Superior temporal gyrus (tissue), 1 donor: ENCODE data around the gene PGR.
"Not testable (repeated sequence)": the region's sequence is repeated elsewhere in the genome, so short reads cannot be mapped to it uniquely, and the experiment has no call there.

Experiments
- DNase-seq: peaks from one replicate; pipeline ENCODE4 v3.0.0-alpha.2; 2016; ENCODE audit errors: extremely low spot score

Gene PGR

GRCh38 chr11:101082813-101083212 lies 46.8 kb downstream of the PGR start:
- DNase-seq, result no peak

DNA sequence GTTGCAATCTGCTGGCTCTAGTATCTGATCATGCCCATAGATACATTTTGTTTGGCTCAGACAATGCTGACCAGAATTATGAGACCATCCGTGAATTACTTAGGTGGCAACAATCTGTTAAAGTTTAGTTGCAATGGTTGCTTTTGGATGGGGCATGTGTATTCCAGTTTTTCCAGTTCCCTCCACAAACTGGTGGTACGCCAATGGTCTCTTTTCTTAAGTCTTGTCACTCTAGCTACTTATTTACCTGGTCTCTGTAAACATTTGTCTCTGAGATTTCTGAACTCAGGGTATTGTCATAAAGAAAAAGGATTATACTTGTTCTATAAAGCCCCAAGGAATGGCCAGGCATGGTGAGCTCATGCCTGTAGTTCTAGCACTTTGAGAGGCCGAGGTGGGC lies 65.9 kb downstream of the PGR start:
- no peak for DNase-seq

DNA sequence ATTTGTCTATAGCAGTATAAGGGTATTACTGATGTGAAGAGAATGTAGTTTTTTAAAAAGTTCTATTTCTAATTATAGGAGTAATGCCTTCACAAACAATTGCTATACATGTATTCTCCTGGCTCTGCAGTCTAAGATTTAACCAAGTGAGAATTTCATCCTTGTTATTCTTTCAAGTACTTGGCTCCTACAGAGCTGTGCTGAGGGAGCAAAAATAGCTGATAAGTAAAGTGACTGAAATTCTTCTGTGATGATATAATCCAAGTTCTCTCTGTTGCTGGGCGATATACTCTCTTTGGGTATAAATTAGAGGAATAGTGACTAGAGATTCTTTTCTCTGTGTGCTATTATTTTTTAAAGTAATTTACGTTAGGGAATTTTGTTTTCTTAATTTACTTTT lies 68.0 kb downstream of the PGR start:
- no peak for DNase-seq

- DNase-seq, result no peak
Observed at GRCh38 chr11:101059331-101059730, 70.3 kb downstream of the PGR start.

GRCh38 chr11:101053492-101053891 lies 76.1 kb downstream of the PGR start:
- DNase-seq, result no peak

DNA sequence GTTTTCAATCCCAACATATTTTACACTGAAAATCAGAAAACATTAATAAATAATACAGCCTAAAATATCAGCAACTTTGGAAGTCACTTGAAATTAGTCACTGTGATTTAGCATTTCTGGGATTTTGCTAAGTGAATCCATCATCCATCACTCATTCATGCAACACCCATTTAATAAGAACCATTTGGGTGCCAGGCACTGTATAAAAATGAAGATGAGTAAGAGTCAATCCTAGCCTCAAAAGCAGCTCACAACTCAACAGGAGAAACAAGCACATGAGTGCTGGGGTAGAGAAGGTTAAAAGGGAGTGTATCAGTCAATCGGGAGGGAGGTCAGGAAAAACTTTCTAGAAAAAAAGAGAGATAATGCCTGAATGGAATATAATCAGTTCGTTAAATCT lies 77.9 kb downstream of the PGR start:
- DNase-seq, result no peak

DNA sequence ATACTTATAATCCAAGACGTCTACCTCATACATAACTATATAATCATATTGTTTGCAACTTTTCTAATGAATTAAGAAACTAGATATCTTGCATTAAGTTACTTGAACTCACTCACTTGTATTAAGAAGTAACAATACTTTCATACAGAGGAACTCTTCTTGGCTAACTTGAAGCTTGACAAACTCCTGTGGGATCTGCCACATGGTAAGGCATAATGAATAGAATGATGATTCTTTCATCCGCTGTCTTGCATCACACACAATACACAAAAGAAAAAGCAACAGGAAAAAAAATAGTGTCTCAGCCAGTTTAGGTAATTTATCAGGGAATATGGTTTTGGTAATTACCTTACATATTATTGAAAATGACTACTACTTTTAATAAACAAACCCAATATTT lies 79.8 kb downstream of the PGR start:
- DNase-seq, result no peak

DNA sequence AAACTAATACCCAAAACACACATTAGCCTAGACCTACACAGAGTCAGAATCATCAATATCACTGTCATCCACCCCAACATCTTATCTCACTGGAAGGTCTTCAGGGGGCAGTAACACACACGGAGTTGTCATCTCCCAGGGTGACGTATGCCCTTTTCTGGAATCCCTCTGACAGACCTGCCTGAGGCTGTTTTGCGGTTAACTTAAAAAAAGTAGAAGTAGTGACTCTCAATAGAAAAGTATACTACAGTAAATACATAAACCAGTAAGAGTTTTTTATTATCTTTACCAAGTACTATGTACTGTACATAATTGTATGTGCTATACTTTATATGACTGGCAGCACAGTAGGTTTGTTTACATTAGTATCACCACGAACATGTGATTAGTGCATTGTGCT lies 80.5 kb downstream of the PGR start:
- DNase-seq, result no peak

GRCh38 chr11:101048479-101048878 lies 81.1 kb downstream of the PGR start:
- DNase-seq, result no peak

DNA sequence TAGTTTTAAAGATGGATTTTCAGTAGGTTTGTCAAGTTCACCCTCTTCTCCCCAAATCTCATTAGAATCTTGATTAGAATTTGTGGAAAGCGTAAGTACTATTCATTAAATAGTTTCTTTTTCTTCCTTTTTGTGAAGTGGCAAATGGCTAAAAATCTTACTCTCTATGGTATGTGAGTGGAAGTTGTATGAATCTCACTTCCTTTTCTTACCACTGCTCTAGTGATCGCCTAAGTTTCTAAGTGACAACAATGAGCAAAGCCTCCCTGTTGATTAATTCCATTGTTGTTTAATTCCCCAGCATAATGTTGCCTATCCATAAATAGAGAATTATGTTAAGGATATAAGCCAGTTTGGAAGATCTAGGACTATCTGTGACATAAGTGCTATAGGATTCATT lies 82.7 kb downstream of the PGR start:
- no peak for DNase-seq

- no peak for DNase-seq
Observed at GRCh38 chr11:101045415-101045814, 84.2 kb downstream of the PGR start.

DNA sequence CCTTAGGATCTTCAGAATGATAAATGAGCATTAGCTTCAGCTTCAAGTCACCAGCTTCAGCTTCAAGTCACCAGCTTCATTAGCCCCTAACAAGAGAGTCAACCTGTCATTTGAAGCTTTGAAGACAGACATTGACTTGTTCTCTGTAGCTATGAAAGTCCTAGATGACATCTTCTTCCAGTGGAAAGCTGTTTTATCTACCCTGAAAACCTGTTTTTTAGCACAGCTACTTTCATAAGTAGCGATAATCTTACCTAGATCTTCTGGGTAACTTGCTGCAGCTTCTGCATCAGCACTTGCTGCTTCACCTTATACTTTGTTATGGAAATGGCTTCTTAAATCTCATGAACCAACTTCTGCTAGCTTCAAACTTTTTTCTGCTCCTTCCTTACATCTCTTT lies 85.7 kb downstream of the PGR start:
- DNase-seq, result no peak

DNA sequence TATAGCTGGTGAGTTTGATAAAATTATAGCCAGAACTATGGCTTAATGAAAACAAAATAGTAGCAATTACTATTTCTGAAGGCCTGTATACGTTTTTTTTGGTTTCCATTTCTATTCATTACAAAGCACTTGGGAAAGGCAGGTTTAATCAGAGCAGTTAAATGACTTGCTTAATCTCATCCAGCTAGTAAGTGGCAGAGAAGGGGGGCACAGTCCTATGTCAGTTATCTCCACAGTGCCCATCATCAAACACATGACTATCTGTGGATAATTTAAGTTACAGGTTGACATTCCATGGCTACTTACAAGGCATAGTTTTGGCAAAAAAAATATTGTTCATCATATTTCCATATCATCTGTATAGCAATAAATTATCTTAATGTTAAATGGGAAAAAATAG lies 93.7 kb downstream of the PGR start:
- DNase-seq, result no peak

DNA sequence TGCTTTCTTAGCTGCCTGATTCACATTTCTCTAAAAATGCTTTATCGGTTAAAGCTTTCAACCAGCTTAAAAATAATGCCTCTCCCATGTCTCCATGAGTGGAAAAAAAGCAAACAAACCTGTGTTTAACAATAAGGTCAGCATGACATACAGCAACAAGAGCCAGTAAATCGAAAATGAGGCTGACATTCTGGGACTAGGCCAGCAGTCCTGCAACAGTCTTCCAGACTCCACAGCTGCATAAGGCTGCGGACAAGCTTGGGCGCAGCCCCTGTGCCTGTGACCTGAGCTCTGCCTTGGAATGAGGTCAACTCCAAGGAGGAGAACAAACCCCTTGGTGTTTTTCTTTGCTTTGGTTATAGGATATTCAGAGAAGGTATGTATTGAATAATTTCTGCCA lies 95.5 kb downstream of the PGR start:
- no peak for DNase-seq

- no peak for DNase-seq
Observed at GRCh38 chr11:101032991-101033390, 96.6 kb downstream of the PGR start.

DNA sequence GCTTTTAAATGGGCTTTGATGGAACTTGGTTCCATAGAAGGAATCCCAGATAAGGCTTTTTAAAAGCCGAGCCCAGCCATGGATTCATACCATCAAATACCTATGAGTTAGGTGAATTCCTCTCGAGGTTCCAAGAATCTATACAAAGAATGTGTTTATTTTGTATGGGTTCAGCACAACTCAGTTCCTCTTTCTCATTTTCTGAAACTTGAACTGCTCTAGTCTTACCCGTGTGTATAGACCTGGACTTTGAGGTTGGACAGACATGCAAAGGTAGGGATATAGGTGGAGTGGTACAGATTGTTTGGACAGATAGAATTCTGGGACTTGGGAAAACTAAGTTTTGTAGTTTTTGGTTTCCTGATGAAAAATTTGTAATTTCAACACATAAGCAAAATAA lies 97.9 kb downstream of the PGR start:
- DNase-seq, result no peak

DNA sequence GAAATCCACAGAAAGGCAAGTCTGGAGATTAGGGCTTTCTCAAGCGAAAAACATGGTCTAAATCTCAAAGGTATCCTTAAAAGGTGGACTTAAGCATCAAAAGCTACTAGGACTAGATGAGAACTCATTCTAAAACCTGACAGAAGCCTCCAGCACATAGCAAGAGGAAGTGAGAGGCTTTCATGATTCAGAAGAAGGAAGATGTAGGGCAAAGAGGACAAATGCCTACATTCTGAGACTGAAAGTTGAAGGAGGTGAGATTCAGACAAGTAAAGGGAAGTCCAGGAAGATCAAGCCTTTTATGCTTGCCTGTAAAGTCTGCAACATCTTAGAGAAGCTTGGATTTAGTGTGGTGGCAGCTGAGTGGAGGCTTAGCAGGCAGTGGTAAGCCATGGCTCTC lies 98.9 kb downstream of the PGR start:
- no peak for DNase-seq

DNA sequence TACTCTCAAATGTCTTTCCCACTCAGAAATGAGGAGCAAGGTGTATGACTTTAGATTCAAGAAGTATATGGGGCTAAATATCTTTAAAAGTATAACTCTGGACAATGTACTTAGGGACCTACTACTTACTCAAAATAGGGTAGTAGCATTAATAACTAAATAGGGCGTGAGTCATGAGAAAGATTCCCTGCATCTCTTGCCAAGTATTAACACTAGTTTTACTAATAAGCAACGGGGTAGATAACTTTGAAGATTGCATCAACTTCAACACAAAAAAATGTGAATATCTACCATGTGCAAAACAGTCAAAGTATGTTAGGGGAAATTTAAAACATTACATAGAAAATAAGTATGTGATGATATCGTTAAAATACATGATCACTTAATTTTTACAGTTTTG lies 99.6 kb downstream of the PGR start:
- DNase-seq, result no peak

DNA sequence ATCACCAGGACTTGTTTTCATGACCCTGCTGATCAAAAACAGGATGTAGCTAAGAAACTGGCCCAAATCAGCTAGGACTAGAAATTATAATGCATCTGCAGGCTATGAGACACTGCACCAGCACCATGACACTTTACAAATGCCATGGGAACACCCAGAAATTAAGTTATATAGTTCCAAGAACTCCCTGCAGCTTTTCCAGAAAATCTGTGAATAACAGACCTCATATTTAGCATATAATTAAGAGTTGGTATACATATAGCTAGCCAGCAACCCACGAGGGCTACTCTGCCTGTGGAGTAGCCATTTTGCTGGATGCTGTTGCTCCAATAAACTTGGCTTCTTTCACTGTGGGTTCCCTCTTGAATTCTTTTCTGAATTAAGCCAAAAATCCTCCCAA lies 101.0 kb downstream of the PGR start:
- DNase-seq, result no peak

- DNase-seq, result no peak
Observed at GRCh38 chr11:101022256-101022655, 107.4 kb downstream of the PGR start.

GRCh38 chr11:101019870-101020269 lies 109.7 kb downstream of the PGR start:
- no peak for DNase-seq

DNA sequence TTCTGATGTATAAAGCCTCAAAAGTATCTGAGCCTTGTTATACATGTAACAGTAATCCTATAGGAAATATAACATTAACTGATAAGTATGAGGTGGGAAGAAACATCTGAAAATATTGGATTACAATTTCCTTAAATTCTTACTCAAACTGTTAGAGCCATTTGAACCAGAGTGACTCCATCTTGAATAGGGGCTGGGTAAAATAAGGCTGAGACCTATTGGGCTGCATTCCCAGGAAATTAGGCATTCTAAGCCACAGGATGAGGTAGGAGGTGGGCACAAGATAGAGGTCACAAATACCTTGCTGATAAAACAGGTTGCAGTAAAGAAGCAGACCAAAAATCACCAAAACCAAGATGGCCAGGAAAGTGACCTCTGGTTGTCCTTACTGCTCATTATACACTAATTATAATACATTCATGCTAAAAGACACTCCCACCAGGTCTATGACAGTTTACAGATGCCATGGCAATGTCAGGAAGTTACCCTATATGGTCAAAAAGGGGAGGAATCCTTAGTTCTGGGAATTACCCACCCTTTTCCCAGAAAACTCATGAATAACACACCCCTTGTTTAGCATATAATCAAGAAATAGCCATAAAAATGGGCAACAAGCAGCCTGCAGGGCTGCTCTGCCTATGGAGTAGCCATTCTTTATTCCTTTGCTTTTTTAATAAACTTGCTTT lies 114.9 kb downstream of the PGR start:
- DNase-seq, result no peak

DNA sequence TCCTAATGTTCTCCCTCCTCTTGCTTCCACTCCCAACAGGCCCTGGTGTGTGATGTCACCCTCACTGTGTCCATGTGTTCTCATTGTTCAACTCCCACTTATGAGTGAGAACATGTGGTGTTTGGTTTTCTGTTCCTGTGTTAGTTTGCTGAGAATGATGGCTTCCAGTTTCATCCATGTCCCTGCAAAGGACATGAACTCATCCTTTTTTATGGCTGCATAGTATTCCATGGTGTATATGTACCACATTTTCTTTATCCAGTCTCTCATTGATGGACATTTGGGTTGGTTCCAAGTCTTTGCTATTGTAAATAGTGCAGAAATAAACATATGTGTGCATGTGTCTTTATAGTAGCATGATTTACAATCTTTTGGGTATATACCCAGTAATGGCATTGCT lies 115.9 kb downstream of the PGR start:
- not testable (repeated sequence) for DNase-seq

DNA sequence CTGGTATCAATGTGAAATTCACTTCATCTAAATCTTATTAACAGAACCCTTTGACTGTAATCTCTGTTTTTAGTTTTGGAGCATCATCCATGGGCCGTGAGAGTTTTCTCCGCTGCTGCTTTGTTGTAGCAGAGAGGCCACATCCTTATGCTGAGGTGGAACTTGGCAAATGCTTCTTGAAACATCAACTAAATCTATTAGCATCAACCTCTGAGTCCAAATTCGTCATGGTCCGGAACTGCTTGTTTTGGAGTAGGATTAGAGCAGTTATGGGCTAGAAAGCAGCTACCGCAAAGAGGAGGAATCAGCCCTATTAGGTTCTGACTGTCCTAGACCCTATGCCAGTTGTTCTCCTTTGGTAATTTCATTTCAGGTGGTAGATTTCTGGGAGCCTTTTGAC lies 117.7 kb downstream of the PGR start:
- DNase-seq, result no peak
